ENCODE data around the gene PAF1.

DNA sequence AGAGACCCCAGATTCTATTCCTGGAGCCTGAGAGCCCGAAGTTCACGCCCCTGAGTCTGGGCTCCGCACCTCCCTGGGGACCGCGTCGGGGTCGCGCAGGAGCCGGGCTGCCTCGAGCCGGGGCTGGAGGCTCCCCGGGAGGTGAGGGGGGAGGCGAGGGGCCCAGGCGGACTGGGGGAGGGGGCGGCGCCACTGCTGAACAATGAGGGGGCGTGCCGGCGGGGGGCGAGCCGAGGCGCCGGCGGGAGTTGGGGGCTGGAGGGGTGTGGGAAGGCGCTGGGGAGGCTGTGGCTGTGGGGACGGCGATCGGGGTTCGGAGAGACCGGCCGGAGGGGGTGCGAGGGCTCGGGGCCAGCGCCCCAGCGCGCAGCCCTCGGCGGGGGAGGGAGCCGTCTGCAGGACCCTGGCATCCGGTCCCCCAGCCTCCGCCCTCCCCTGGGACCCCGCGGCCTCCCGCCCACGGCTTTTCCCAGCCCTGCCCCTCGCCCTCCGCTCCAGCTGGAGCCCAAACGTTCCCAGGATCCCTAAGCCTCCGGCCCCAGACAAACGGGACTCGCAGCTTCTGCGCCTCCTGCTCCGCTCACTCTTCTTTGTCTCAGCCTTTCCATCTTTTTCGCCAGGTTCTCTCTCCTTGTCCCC lies 22.5 kb upstream of the PAF1 start:
- TF ChIP-seq POLR2AphosphoS5 (IDR thresholded peaks at IDR 0.05; ENCODE audit: insufficient read depth, low read depth, low read length) = no peak
- TF ChIP-seq, protein P1, sequence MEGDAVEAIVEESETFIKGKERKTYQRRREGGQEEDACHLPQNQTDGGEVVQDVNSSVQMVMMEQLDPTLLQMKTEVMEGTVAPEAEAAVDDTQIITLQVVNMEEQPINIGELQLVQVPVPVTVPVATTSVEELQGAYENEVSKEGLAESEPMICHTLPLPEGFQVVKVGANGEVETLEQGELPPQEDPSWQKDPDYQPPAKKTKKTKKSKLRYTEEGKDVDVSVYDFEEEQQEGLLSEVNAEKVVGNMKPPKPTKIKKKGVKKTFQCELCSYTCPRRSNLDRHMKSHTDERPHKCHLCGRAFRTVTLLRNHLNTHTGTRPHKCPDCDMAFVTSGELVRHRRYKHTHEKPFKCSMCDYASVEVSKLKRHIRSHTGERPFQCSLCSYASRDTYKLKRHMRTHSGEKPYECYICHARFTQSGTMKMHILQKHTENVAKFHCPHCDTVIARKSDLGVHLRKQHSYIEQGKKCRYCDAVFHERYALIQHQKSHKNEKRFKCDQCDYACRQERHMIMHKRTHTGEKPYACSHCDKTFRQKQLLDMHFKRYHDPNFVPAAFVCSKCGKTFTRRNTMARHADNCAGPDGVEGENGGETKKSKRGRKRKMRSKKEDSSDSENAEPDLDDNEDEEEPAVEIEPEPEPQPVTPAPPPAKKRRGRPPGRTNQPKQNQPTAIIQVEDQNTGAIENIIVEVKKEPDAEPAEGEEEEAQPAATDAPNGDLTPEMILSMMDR (IDR thresholded peaks at IDR 0.05; ENCODE audit: extremely low read depth in 1 of 2, insufficient read depth in 1 of 2, low read depth in 1 of 2, low read length in 2 of 2) = no peak
- TF ChIP-seq, protein P2, sequence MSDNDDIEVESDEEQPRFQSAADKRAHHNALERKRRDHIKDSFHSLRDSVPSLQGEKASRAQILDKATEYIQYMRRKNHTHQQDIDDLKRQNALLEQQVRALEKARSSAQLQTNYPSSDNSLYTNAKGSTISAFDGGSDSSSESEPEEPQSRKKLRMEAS (IDR thresholded peaks at IDR 0.05; ENCODE audit: insufficient read depth, insufficient read length) = no peak
- TF ChIP-seq JUN (IDR thresholded peaks at IDR 0.05; ENCODE audit: borderline replicate concordance, insufficient read depth, insufficient read length, low read depth) = no peak
- no peak for TF ChIP-seq EZH2 (IDR thresholded peaks at IDR 0.05; ENCODE audit: borderline replicate concordance, low read depth, low read length, severe bottlenecking)
- TF ChIP-seq FOS (IDR thresholded peaks at IDR 0.05; ENCODE audit: borderline replicate concordance, insufficient read depth, low read length) = no peak

All from endothelial cell of umbilical vein (primary cell).